HL-60 (cell line): ENCODE data around the gene CREBBP.

Experiments used
- DNase-seq, 2 experiments: peaks; one replicate each; pipeline ENCODE4 v3.0.0-alpha.2; 2010 to 2020; ENCODE audit warnings: low read depth in 1 of 2, low spot score in 1 of 2
- H3K27ac ChIP-seq: fragments of 250-450 bp; sonication (Bioruptor Pico); replicated peaks from 2 replicates; pipeline ENCODE4 v1.5.1; 2020; ENCODE audit warnings: mild to moderate bottlenecking, moderate library complexity
- H3K27me3 ChIP-seq: fragments of 250-450 bp; sonication (Bioruptor Pico); 2 replicates; pipeline ENCODE4 v1.5.1; 2021; ENCODE audit warnings: mild to moderate bottlenecking, moderate library complexity; ENCODE audit not compliant: insufficient read depth, poor library complexity, severe bottlenecking
- H3K4me3 ChIP-seq: replicated peaks from 2 replicates; pipeline ENCODE4 v1.5.1; 2011; ENCODE audit warnings: mild to moderate bottlenecking, control low read depth, low read length; ENCODE audit not compliant: insufficient read depth
- CTCF ChIP-seq: IDR thresholded peaks from one replicate; pipeline ENCODE4 v1.5.1; 2011; ENCODE audit warnings: low read length, control low read depth, inconsistent platforms; ENCODE audit not compliant: insufficient read depth
- GABPA ChIP-seq: IDR thresholded peaks from 2 replicates; pipeline ENCODE4 v1.6.1; 2012; ENCODE audit warnings: low read depth
- POLR2AphosphoS5 ChIP-seq: IDR thresholded peaks from 2 replicates; pipeline ENCODE4 v1.6.1; 2012; ENCODE audit warnings: low read depth
- REST ChIP-seq: IDR thresholded peaks from 2 replicates; pipeline ENCODE4 v1.6.1; 2012; ENCODE audit warnings: low read depth; ENCODE audit not compliant: insufficient replicate concordance
- SPI1 ChIP-seq: IDR thresholded peaks from 2 replicates; pipeline ENCODE4 v1.6.1; 2012; ENCODE audit warnings: low read depth, mild to moderate bottlenecking, borderline replicate concordance

CREBBP gene

GRCh38 chr16:3884398-3884797, 3.9 kb upstream of the CREBBP start:
- H3K4me3 ChIP-seq: no peak overlapping the region
- no peak for DNase-seq
- no peak overlapping the region for H3K27ac ChIP-seq
- H3K27me3 ChIP-seq: no peaks in the 10 kb centered on the region
- TF ChIP-seq CTCF (no peak), GABPA (no peak), SPI1 (no peak), REST (no peak), POLR2AphosphoS5 (no peak)

GRCh38 chr16:3882531-3882930, 2.0 kb upstream of the CREBBP start:
- Histone ChIP-seq H3K27ac (no peak overlapping the region), H3K27me3 (no peaks in the 10 kb centered on the region), H3K4me3 (no peak overlapping the region)
- DNase-seq: no peak
- TF ChIP-seq GABPA (no peak), REST (no peak), CTCF (no peak), SPI1 (no peak), POLR2AphosphoS5 (no peak)

GRCh38 chr16:3881499-3881990, 1.0 kb upstream of the CREBBP start:
- DNase-seq: no peak
- no peaks in the 10 kb centered on the region for H3K27me3 ChIP-seq
- TF ChIP-seq REST (no peak), SPI1 (no peak), POLR2AphosphoS5 (no peak), CTCF (no peak), GABPA (no peak)
- no peak overlapping the region for H3K27ac ChIP-seq
- peak overlapping the region; percentile 58; the same call in 1 of the 2 replicates for H3K4me3 ChIP-seq
